GM12878 (cell line): Measurements from ENCODE around the gene INHBC. TPM values are rescaled to one million over a fixed set of nuclear protein-coding genes. Genes with fewer than 3 reads are reported as not detected.
A peak's percentile ranks its signal among the peaks of the same experiment; 100 is the strongest.

Source experiments
- ATAC-seq: fragments of 200-7000 bp; cut with Tn5 transposase; 3 replicates; pipeline ENCODE4 v1.9.1; 2020; ENCODE audit warnings: mild to moderate bottlenecking, moderate library complexity
- BruUV-seq: library from RNA; stranded (reverse); fragments of 400-500 nt; replicated peaks from 2 replicates; lab custom pipeline; 2021; lab: Mats Ljungman, UMichigan
- CTCF ChIA-PET: fragments of 300-600 bp; sonication (Branson Sonifier 250); formaldehyde crosslinking; extraction: SDS; loops from one replicate; lab custom pipeline; 2021; ENCODE audit warnings: inconsistent platforms; lab: Yijun Ruan, JAX
- POLR2A ChIA-PET: fragments of 350-600 bp; formaldehyde crosslinking; extraction: SDS; loops from one replicate; lab custom pipeline; 2021; ENCODE audit warnings: inconsistent platforms; lab: Charles Lee
- RAD21 ChIA-PET: fragments of 300-600 bp; sonication (Branson Sonifier 250); formaldehyde crosslinking; loops from one replicate; lab custom pipeline; 2023; ENCODE audit warnings: antibody characterized with exemption; ENCODE audit not compliant: unreplicated experiment; lab: Charles Lee
- SMC1A ChIA-PET: fragments of 300-600 bp; sonication (Branson Sonifier 250); formaldehyde crosslinking; loops from one replicate; lab custom pipeline; 2023; ENCODE audit not compliant: unreplicated experiment, uncharacterized antibody; lab: Charles Lee
- DNase-seq: peaks from one replicate; pipeline ENCODE4 v3.0.0-alpha.2; 2011; ENCODE audit warnings: low read depth, low spot score
- FAIRE-seq: peaks from 3 replicates; lab custom pipeline; 2011; peaks lifted over from hg19 to GRCh38; lab: Jason Lieb, UNC
- H2AFZ ChIP-seq: 2 replicates; pipeline ENCODE4 v1.6.0; 2011; ENCODE audit warnings: low read depth, low read length, control low read depth; ENCODE audit not compliant: control insufficient read depth
- H3K27ac ChIP-seq: 2 replicates; pipeline ENCODE4 v1.5.1; 2011; ENCODE audit warnings: control low read depth; ENCODE audit not compliant: control insufficient read depth, insufficient read depth
- H3K27me3 ChIP-seq, 2 experiments: replicated peaks in 1 of 2; 2 replicates each; pipeline versions ENCODE4 v1.6.0 to v1.6.1; 2011; ENCODE audit warnings: low read length in 1 of 2; ENCODE audit not compliant: control insufficient read depth in 2 of 2, insufficient read depth in 2 of 2
- H3K36me3 ChIP-seq, 2 experiments: 2 replicates each; pipeline ENCODE4 v1.5.1; 2011; ENCODE audit warnings: low read length in 1 of 2; ENCODE audit not compliant: control insufficient read depth in 2 of 2, insufficient read depth in 2 of 2
- H3K4me1 ChIP-seq: 2 replicates; pipeline ENCODE4 v1.6.1; 2011; ENCODE audit warnings: mild to moderate bottlenecking, low read length, moderate library complexity, mixed read lengths; ENCODE audit not compliant: control insufficient read depth, insufficient read depth
- H3K4me2 ChIP-seq: 2 replicates; pipeline ENCODE4 v1.6.0; 2011; ENCODE audit warnings: control low read depth; ENCODE audit not compliant: control insufficient read depth, insufficient read depth
- H3K4me3 ChIP-seq: fragments of 200-600 bp; sonication (generic); 2 replicates; pipeline ENCODE4 v1.5.1; 2016
- H3K79me2 ChIP-seq: 2 replicates; pipeline ENCODE4 v1.6.0; 2011; ENCODE audit warnings: low read length; ENCODE audit not compliant: control insufficient read depth, insufficient read depth
- H3K9ac ChIP-seq: 2 replicates; pipeline ENCODE4 v1.8.0; 2011; ENCODE audit warnings: low read length, control low read depth, mixed read lengths; ENCODE audit not compliant: control insufficient read depth, insufficient read depth
- H3K9me3 ChIP-seq: replicated peaks from 3 replicates; pipeline ENCODE4 v1.5.1; 2011; ENCODE audit warnings: mild to moderate bottlenecking, low read length; ENCODE audit not compliant: control insufficient read depth, insufficient read depth
- H4K20me1 ChIP-seq: 2 replicates; pipeline ENCODE4 v1.6.0; 2011; ENCODE audit not compliant: control insufficient read depth, insufficient read depth
- HDGF ChIP-seq: fragments of 450-650 bp; IDR thresholded peaks from 2 replicates; pipeline ENCODE4 v1.6.1; 2016; ENCODE audit warnings: antibody characterized with exemption
- POLR2A ChIP-seq: IDR thresholded peaks from 2 replicates; pipeline ENCODE4 v1.6.1; 2011; ENCODE audit warnings: low read depth, mild to moderate bottlenecking, low read length
- TCF12 ChIP-seq: IDR thresholded peaks from 2 replicates; pipeline ENCODE4 v1.6.1; 2011; ENCODE audit warnings: low read depth, mild to moderate bottlenecking, low read length
- WGBS: methylation state at CpG from one replicate; pipeline ENCODE4 v1.1.6; 2016; ENCODE audit warnings: low lambda C conversion rate; ENCODE audit not compliant: insufficient replicate concordance, insufficient coverage; ENCODE audit errors: missing lambda C conversion rate; 5-methylcytosine and 5-hydroxymethylcytosine counted together
- in situ Hi-C: fragments of 300-500 bp; cut with MboI; formaldehyde crosslinking; loops from 9 replicates; pipeline ENCODE4 v1.14.3; 2018; ENCODE audit warnings: mixed read lengths
- intact Hi-C: fragments of 100-400 bp; cut with micrococcal nuclease; formaldehyde crosslinking; loops from one replicate; pipeline ENCODE4 v1.14.2; 2022; ENCODE audit not compliant: unreplicated experiment
- polyA plus RNA-seq, 11 experiments: library from polyadenylated mRNA; depleted of rRNA in 4 of 11; unstranded in 6 of 11; stranded (reverse) in 5 of 11; fragments of >200 nt; fragmentation: Nextera tagmentation in 4 of 11; fragmentation: Illumina TruSeq in 1 of 11; extraction: Ambion mirVana in 4 of 11; extraction: Trizol in 1 of 11; gene quantifications; 1 replicate in 1 of 11; 2 replicates in 10 of 11; pipeline versions ENCODE4 v1.2.1 to v1.2.3, GENCODE V29; 2011 to 2016; ENCODE audit warnings: inconsistent platforms in 2 of 11, missing spikeins in 2 of 11, low read depth in 1 of 11
- total RNA-seq, 4 experiments: library from RNA; depleted of rRNA in 3 of 4; stranded (reverse); fragments of >200 nt in 3 of 4; fragmentation: Illumina TruSeq in 1 of 4; extraction: Trizol in 1 of 4; gene quantifications; 2 replicates each; pipeline versions ENCODE4 v1.2.1 to v1.2.3, GENCODE V29; 2013 to 2021
- TF ChIP-seq, protein P1 (sequence below): IDR thresholded peaks from 2 replicates; pipeline ENCODE4 v1.6.1; 2012; ENCODE audit warnings: low read depth, low read length, improper control_type of control experiment

The INHBC gene
- total and polyA plus RNA-seq, 10 of the 15 experiments (the other 5 are each of a cell fraction or from before 2014, with no cell fraction given): 0.04 to 0.22 (median 0.13) TPM; not detected in 5

GRCh38 chr12:57488402-57489156, 54.0 kb downstream of the INHBC start:
- FAIRE-seq: no peak
- Histone ChIP-seq H3K4me2 (peak overlapping the region; percentile 58), H2AFZ (no peak overlapping the region), H3K4me1 (peaks cover 6% of the 10 kb centered on the region), H3K4me3 (peak overlapping the region; percentile 97), H3K36me3 (peaks cover 6 to 19% of the 10 kb centered on the region in 2 experiments), H3K27ac (peak overlapping the region; percentile 76), H3K27me3 (no peaks in the 10 kb centered on the region), H3K9me3 (no peaks in the 10 kb centered on the region), H4K20me1 (no peaks in the 10 kb centered on the region), H3K9ac (peak overlapping the region; percentile 74), H3K79me2 (peaks cover 17% of the 10 kb centered on the region)
- ChIA-PET CTCF (interaction anchor here (0.9 to 1.8 kb wide), 3 partner anchors 11 to 30 kb away, joined by 3 to 6 read pairs (median 5); no protein-coding TSS in a partner anchor), RAD21 (interaction anchor here (0.6 to 1.2 kb wide), 2 partner anchors 12 to 35 kb away, joined by 3 read pairs; no protein-coding TSS in a partner anchor), SMC1A (no interaction called here), POLR2A (interaction anchor here (0.6 to 1.6 kb wide), 3 partner anchors 10 to 56 kb away, joined by 3 to 5 read pairs (median 4); partner anchors contain the start of gene DDIT3)
- DNase-seq: no peak
- WGBS: 28% methylated on average over 11 of the region's 11 CpGs
- no TSS peak for BruUV-seq
- ATAC-seq: peak; percentile 10; the same call in 2 of the 3 replicates
- TF ChIP-seq POLR2A: 0 out of 2 replicates have a peak, but pooled peaks have one; percentile 9
- peak; percentile 57; the same call in 1 of the 2 replicates for TF ChIP-seq TCF12
- peak; percentile 55; the same call in 1 of the 2 replicates for TF ChIP-seq HDGF
- TF ChIP-seq, protein P1, sequence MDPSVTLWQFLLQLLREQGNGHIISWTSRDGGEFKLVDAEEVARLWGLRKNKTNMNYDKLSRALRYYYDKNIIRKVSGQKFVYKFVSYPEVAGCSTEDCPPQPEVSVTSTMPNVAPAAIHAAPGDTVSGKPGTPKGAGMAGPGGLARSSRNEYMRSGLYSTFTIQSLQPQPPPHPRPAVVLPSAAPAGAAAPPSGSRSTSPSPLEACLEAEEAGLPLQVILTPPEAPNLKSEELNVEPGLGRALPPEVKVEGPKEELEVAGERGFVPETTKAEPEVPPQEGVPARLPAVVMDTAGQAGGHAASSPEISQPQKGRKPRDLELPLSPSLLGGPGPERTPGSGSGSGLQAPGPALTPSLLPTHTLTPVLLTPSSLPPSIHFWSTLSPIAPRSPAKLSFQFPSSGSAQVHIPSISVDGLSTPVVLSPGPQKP: no peak
- in situ Hi-C loops (no loop called here), intact Hi-C loops (no loop called here)
